Activated T-helper 1 cell treated with anti-CD3 and anti-CD28 coated beads, Interleukin-2, amount 50 U/mL, for 16 hours (primary cell): ENCODE measurements around the gene GSTM5.
"Not testable (repeated sequence)": the region's sequence is repeated elsewhere in the genome, so short reads cannot be mapped to it uniquely, and the experiment has no call there.

ENCODE experiments used
- DNase-seq, 2 donors: peaks; one replicate each; pipeline ENCODE4 v3.0.0-alpha.2; 2020; ENCODE audit warnings: low read depth in 1 of 2, low spot score in 1 of 2

GSTM5 gene

GRCh38 chr1:109760581-109761226 is 48.7 kb downstream of the GSTM5 start:
- DNase-seq = no peak

GRCh38 chr1:109761227-109762038 is 49.4 kb downstream of the GSTM5 start:
- DNase-seq = no peak

GRCh38 chr1:109762039-109762585 is 50.1 kb downstream of the GSTM5 start:
- DNase-seq = no peak

- no peak for DNase-seq
Measured at GRCh38 chr1:109762821-109763645, 51.0 kb downstream of the GSTM5 start.

- DNase-seq = no peak
Measured at GRCh38 chr1:109763646-109764415, 51.8 kb downstream of the GSTM5 start, which contains the start of gene EPS8L3. Gene EPS8L3, minus strand, starts transcription at chr1:109763923. Its CDS starts 2,174 bp downstream, at chr1:109761749.

GRCh38 chr1:109764561-109765482 is 52.8 kb downstream of the GSTM5 start:
- peak in 1 of 2 donors; percentile 3 for DNase-seq

GRCh38 chr1:109765483-109765815 is 53.4 kb downstream of the GSTM5 start:
- DNase-seq = no peak

- DNase-seq = peak in 1 of 2 donors; percentile 1
Measured at GRCh38 chr1:109765896-109766615, 54.0 kb downstream of the GSTM5 start.

- DNase-seq = not testable (repeated sequence)
Measured at GRCh38 chr1:109766991-109767636, 55.1 kb downstream of the GSTM5 start.
